KOPT-K1 (cell line): Measurements from ENCODE around the gene SLC17A7.
"Not testable (repeated sequence)": the region's sequence is repeated elsewhere in the genome, so short reads cannot be mapped to it uniquely, and the experiment has no call there.

Source experiments
- H3K27ac ChIP-seq: fragments of 200-600 bp; sonication (generic); 2 replicates; pipeline ENCODE4 v1.5.1; 2016; ENCODE audit warnings: antibody characterized with exemption, mild to moderate bottlenecking, low read depth, low read length; ENCODE audit not compliant: poor library complexity, severe bottlenecking
- H3K36me3 ChIP-seq: fragments of 200-600 bp; sonication (generic); 2 replicates; pipeline ENCODE4 v1.5.1; 2017; ENCODE audit warnings: antibody characterized with exemption, mild to moderate bottlenecking, low read length, moderate library complexity; ENCODE audit not compliant: insufficient read depth
- H3K9me3 ChIP-seq: fragments of 200-600 bp; sonication (generic); 2 replicates; pipeline ENCODE4 v1.5.1; 2017; ENCODE audit warnings: antibody characterized with exemption, low read length, mild to moderate bottlenecking; ENCODE audit not compliant: insufficient read depth, poor library complexity, severe bottlenecking

SLC17A7 gene

GRCh38 chr19:49459388-49459787 lies 18.1 kb upstream of the SLC17A7 start:
- Histone ChIP-seq H3K36me3 (peaks cover 32% of the 10 kb centered on the region), H3K27ac (no peak overlapping the region), H3K9me3 (no peaks in the 10 kb centered on the region)

DNA sequence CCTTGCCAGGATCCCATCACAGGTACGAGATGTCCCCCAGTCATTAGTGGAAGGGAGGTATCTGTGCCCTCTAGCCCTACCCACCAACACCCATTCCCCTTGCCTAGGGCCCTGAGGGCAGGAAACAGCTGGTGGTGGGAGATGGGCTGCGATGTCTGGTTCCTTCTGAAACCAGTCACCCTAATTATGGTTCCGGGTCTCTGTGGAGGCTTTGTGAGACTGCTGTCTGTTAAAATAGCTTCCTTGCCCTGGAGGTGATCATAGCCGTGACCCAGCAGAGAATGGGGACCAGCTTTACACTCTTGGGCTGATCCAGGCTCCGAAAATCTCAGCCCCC lies 17.2 kb upstream of the SLC17A7 start:
- Histone ChIP-seq H3K27ac (peak overlapping the region; percentile 29), H3K9me3 (no peaks in the 10 kb centered on the region), H3K36me3 (peaks cover 29% of the 10 kb centered on the region)

GRCh38 chr19:49456326-49456725 lies 15.0 kb upstream of the SLC17A7 start:
- Histone ChIP-seq H3K27ac (no peak overlapping the region), H3K36me3 (peaks cover 29% of the 10 kb centered on the region), H3K9me3 (no peaks in the 10 kb centered on the region)

DNA sequence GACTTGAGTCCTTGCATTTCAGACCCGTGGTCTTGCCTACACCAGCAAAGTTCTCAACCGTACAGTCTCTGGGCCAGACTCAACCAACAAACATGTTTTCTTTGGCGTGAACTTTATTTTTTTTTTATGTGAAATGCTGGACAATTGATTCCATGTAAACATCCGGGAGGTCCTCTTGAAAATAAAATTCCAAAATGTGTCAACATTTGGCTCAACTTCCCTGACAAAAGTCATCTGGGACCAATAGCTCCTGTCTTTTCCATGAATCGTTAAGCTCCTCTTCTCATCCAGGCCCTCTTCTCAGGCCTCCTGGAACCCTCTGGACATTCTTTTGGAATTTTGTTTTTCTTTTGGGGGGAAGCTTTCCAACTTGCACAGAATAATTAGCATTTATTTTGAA lies 14.4 kb upstream of the SLC17A7 start:
- Histone ChIP-seq H3K9me3 (no peaks in the 10 kb centered on the region), H3K36me3 (peaks cover 28% of the 10 kb centered on the region), H3K27ac (no peak overlapping the region)

DNA sequence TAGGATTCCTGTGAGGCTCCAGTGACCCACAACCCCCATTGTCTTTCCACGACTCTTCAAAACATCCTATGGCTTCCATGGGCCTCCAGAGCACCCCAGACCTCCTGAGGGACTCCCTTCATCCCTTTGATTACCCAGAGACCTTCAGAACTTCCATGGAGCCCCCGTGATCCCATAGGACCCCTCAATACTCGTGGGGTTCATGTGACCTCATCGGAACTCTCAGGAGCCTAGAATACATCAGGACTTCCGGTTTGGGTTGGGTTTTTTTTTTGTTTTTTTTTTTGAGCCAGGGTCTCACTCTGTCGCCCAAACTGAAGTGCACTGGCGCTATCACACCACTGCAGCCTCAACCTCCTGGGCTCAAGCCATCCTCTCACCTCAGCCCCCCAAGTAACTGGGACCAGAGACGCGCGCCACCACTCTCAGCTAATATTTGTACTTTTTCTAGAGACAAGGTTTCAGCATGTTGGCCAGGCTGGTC lies 12.5 kb upstream of the SLC17A7 start:
- Histone ChIP-seq H3K9me3 (no peaks in the 10 kb centered on the region), H3K36me3 (peaks cover 27% of the 10 kb centered on the region), H3K27ac (peak overlapping the region; percentile 99)

DNA sequence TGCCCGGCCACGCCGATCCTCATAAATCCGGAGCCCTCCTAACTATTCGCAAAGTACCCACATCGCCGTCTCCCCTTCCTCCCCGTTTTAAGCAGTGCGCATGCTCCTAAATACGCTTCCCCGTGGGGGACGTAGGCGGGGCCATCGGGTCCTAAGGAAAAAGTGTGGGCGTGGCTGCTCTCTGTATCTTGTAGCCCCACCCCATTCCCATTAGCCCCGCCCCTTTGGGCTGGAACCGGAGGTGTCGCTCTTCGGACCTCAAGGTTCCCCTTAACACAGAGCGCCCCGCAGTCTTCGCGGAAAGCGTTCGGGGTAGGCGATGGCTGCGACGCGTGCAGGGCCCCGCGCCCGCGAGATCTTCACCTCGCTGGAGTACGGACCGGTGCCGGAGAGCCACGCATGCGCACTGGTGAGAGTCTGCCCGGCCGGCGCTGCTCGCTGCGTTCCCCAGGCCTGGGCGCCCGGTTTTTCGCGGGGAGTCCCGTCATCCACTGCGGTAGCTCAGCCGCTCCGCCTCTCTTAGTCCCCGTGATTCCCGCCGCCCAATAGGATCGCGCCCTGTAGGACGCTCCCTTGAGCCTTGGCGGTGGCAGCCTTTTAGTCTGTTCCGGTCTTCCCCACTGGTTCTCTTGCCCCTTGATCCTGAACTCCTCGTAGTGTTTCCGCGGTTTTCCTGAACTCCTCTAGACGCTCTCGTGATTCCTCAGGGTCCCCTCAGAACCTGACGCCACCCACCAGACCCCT lies 11.9 kb upstream of the SLC17A7 start, which contains the start of gene ALDH16A1:
Gene ALDH16A1, plus strand, starts transcription at position 213 of the 744 bp plus-strand sequence. Its CDS starts 107 bp downstream, at position 320.
- peaks cover 32% of the 10 kb centered on the region for H3K36me3 ChIP-seq
- H3K9me3 ChIP-seq, result no peaks in the 10 kb centered on the region
- peak within 1 kb of the TSS; percentile 99 for H3K27ac ChIP-seq

GRCh38 chr19:49451430-49452181 lies 10.3 kb upstream of the SLC17A7 start, which contains the start of gene PIH1D1:
Gene PIH1D1 (minus strand): TSS chr19:49451814. CDS start chr19:49451574, 240 bp downstream.
- H3K9me3 ChIP-seq, result no peaks in the 10 kb centered on the region
- peak within 1 kb of the TSS; percentile 99 for H3K27ac ChIP-seq
- H3K36me3 ChIP-seq, result peaks cover 44% of the 10 kb centered on the region

GRCh38 chr19:49450405-49450804 lies 9.1 kb upstream of the SLC17A7 start:
- Histone ChIP-seq H3K36me3 (peaks cover 49% of the 10 kb centered on the region), H3K27ac (peak overlapping the region; percentile 99), H3K9me3 (no peaks in the 10 kb centered on the region)

GRCh38 chr19:49448432-49448786 lies 7.1 kb upstream of the SLC17A7 start:
- Histone ChIP-seq H3K36me3 (peaks cover 49% of the 10 kb centered on the region), H3K9me3 (no peaks in the 10 kb centered on the region), H3K27ac (no peak overlapping the region)

GRCh38 chr19:49447485-49448431 lies 6.4 kb upstream of the SLC17A7 start:
- Histone ChIP-seq H3K9me3 (no peaks in the 10 kb centered on the region), H3K27ac (no peak overlapping the region), H3K36me3 (peaks cover 49% of the 10 kb centered on the region)

- H3K9me3 ChIP-seq, result no peaks in the 10 kb centered on the region
- no peak overlapping the region for H3K27ac ChIP-seq
- peaks cover 49% of the 10 kb centered on the region for H3K36me3 ChIP-seq
Measured at GRCh38 chr19:49445997-49446396, 4.7 kb upstream of the SLC17A7 start.

DNA sequence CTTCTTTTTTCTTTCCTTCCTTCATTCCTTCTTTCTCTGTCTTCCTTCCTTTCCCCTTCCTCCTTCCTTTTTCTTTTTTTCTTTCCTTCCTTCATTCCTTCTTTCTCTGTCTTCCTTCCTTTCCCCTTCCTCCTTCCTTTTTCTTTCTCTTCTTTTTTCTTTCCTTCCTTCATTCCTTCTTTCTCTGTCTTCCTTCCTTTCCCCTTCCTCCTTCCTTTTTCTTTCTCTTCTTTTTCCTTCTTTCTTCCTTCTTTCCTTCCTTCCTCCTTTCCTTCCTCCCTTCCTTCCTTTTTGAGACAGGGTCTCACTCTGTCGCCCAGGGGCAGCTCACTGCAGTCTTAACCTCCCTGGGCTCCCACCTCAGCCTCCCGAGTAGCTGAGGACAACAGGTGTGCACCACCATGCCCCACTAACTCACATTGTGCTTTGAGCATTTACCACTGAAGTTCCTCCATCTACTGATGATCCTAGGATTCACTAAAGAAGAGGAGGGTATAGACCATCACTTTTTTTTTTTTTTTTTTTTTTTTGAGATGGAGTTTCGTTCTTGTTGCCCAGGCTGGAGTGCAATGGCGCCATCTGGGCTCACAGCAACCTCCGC lies 2.9 kb upstream of the SLC17A7 start:
- H3K27ac ChIP-seq, result not testable (repeated sequence)

DNA sequence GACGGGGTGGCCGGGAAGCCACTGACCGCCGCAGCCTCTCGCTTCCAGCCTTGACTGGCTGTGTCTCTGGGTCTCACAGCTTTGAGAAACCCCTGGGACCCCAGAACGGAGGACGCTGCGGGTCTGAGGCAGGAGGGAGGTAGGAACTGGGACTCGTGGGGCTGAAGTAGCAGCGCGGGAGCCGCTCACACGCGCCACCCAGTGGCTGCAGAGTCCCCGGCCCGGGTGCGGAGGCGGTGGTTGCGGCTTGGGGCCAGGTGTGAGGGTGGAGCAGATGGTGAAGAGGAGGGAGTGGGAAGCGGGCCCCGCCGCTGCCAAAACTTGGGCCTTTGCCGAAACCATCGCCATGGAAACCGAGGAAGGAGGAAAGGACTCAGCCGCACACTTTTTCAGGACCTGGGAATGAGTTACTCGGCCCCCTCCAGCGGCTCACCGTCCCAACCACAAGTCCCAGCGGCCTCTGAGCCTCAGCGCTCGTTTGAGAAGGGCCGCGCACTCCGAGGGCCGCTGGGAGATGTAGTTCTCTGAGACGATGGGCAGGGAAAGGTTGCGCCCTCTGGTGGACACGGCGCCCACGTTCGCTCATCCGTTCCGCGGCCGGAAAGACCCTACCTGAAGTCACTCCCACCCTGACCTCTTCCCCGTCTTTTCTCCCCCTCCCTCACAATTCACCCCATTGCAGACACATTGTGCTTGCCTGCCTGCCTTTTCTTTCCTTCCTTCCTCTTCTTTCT lies 2.2 kb upstream of the SLC17A7 start:
- Histone ChIP-seq H3K9me3 (no peaks in the 10 kb centered on the region), H3K27ac (peak overlapping the region; percentile 36), H3K36me3 (peaks cover 28% of the 10 kb centered on the region)

More for the DNA sequence above, 2.9 kb upstream of the SLC17A7 start:
- H3K36me3 ChIP-seq, result peaks cover 34% of the 10 kb centered on the region
- not testable (repeated sequence) for H3K9me3 ChIP-seq
